Effector memory CD4-positive, alpha-beta T cell (primary cell): ENCODE data around the gene EDNRA.
"Not testable (repeated sequence)": the region's sequence is repeated elsewhere in the genome, so short reads cannot be mapped to it uniquely, and the experiment has no call there.

Source experiments
- DNase-seq, 3 donors: peaks; one replicate each; pipeline ENCODE4 v3.0.0-alpha.2; 2020
- H3K27ac ChIP-seq: 2 replicates; pipeline ENCODE4 v1.7.0; 2013; ENCODE audit warnings: mild to moderate bottlenecking, low read length, moderate library complexity; ENCODE audit not compliant: insufficient read depth, poor library complexity, severe bottlenecking
- H3K27me3 ChIP-seq: replicated peaks from 2 replicates; pipeline ENCODE4 v1.7.0; 2013; ENCODE audit warnings: mild to moderate bottlenecking, low read length; ENCODE audit not compliant: insufficient read depth, control insufficient read depth, poor library complexity, severe bottlenecking
- H3K36me3 ChIP-seq: 2 replicates; pipeline ENCODE4 v1.7.0; 2013; ENCODE audit warnings: mild to moderate bottlenecking, low read length, moderate library complexity; ENCODE audit not compliant: control insufficient read depth, insufficient read depth
- H3K4me1 ChIP-seq: 2 replicates; pipeline ENCODE4 v1.7.0; 2013; ENCODE audit warnings: low read length, mild to moderate bottlenecking; ENCODE audit not compliant: control insufficient read depth, insufficient read depth, poor library complexity, severe bottlenecking
- H3K4me3 ChIP-seq: 2 replicates; pipeline ENCODE4 v1.7.0; 2013; ENCODE audit warnings: low read length, low read depth, mild to moderate bottlenecking; ENCODE audit not compliant: insufficient read depth, poor library complexity, severe bottlenecking
- H3K9me3 ChIP-seq: 2 replicates; pipeline ENCODE4 v1.7.0; 2013; ENCODE audit warnings: mild to moderate bottlenecking, low read length, moderate library complexity; ENCODE audit not compliant: control insufficient read depth
- total RNA-seq, 3 donors: gene quantifications; one replicate each; lab custom pipeline; 2026; lab: John Stamatoyannopoulos, UW

Gene EDNRA
- 0 reads per million in 3 donors for total RNA-seq

DNA sequence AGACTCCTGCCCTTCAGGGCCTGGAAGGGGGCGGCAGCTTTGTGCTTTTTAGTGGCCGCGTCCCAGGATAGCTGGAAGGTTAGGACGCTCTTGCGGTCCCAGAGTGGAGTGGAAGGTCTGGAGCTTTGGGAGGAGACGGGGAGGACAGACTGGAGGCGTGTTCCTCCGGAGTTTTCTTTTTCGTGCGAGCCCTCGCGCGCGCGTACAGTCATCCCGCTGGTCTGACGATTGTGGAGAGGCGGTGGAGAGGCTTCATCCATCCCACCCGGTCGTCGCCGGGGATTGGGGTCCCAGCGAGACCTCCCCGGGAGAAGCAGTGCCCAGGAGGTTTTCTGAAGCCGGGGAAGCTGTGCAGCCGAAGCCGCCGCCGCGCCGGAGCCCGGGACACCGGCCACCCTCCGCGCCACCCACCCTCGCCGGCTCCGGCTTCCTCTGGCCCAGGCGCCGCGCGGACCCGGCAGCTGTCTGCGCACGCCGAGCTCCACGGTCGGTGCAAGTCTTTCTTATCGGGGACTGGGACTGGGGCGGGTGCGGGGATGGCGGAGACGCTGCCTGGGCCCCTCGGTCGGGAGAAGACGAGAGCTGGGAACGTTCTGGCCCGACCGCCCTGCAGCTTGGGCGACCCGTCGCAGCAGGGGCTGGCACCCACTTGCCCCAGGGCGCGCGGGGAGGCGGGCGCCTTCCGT, at the start of gene EDNRA:
EDNRA (plus strand) TSS at position 207 of the 686 bp plus-strand sequence. CDS start 4,585 bp downstream, outside the sequence.
- H3K4me1 ChIP-seq, result no peaks in the 10 kb centered on the region
- DNase-seq, result no peak
- no peaks in the 10 kb centered on the region for H3K36me3 ChIP-seq
- H3K27me3 ChIP-seq, result no peaks in the 10 kb centered on the region
- no peak within 1 kb of the TSS for H3K27ac ChIP-seq
- H3K4me3 ChIP-seq, result no peak within 1 kb of the TSS
- H3K9me3 ChIP-seq, result no peaks in the 10 kb centered on the region

DNA sequence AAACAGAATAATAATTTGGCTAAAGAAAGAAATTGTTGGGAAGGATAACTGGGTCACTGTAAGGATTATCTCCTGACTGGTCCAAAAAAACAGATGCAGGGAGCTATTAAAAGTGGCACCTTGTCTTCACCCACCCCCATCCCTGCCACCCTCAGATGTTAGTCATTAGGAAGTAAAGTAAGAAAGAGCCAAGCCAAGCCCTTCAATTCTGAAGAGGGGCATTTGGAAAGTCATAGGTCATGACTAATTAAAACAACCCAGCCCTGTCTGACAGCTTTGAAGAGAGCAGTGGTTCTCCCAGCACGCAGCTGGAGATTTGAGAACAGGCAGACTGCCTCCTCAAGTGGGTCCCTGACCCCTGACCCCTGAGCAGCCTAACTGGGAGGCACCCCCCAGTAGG, 46.5 kb upstream of the EDNRA start:
- DNase-seq, H3K4me1 ChIP-seq, H3K27me3 ChIP-seq, H3K4me3 ChIP-seq, H3K9me3 ChIP-seq, H3K27ac ChIP-seq, H3K36me3 ChIP-seq: not testable (repeated sequence)

DNA sequence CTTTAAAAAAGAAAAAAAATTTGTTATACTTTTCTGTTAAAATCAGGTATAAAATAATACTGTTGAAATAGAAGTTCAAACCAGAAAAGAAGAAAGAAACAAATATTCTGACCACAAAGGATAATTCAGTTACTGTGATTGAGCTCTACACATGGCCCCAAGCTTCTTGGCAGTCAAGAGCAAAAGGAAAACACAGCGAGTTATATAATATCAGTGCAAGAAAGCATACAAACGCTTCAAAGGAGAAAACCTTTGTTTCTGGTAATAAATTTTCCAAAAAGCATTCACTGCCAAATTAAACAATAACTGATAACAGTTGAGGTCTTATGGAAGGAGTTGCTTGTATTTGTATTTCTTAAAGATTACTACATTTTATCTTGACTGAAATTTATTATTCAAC, 40.5 kb upstream of the EDNRA start:
- Histone ChIP-seq H3K27me3 (no peaks in the 10 kb centered on the region), H3K4me1 (no peaks in the 10 kb centered on the region), H3K9me3 (no peaks in the 10 kb centered on the region), H3K27ac (no peak overlapping the region), H3K36me3 (no peaks in the 10 kb centered on the region), H3K4me3 (no peak overlapping the region)
- no peak for DNase-seq

DNA sequence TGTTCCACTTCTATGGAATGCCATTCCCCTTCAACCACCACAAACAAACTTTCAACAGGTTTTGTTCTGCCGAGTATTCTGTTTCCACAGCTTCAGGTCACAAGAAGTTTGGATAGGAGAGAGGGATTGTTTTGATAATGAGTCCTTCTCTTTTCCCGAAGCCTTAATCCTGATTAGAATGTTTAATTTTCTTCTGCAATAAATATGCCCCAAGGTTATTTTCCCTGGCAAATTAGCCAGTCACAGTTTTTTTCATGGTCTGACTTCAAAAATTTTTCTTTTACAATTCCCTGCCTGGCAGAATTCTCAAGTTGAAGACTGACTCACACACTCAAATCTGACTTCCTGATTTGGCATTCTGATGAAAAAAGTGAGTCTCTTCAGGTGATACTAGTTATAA, 33.1 kb upstream of the EDNRA start:
- no peaks in the 10 kb centered on the region for H3K27me3 ChIP-seq
- H3K4me1 ChIP-seq, result no peaks in the 10 kb centered on the region
- H3K36me3 ChIP-seq, result no peaks in the 10 kb centered on the region
- H3K27ac ChIP-seq, result no peak overlapping the region
- no peak overlapping the region for H3K4me3 ChIP-seq
- no peaks in the 10 kb centered on the region for H3K9me3 ChIP-seq
- DNase-seq, result no peak

DNA sequence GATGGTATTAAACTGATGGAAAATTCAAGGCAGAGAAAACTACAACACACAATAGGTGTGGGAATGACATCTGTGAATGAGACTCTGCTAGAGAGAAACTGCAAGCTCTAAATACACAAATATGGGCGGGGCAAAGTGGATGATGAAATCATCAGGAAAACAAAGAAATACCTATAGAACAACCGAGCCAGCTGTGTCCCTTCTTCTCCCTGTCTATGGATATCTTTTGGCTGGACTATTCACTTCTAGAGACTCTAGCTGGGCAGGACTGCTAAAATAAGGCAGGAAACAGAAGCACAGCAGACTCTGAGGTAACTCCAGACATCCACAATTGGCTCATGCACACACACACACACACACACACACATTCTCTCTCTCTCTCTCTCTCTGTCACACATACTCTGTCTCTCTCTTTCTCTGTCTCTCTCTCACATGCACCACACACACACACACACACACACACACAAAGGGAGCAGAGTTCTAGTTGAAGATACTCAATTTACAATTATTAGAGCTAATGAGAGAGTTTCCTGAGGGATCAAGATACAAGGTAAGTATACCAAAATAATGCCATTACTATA, 27.2 kb upstream of the EDNRA start:
- Histone ChIP-seq H3K4me3 (no peak overlapping the region), H3K27ac (no peak overlapping the region), H3K36me3 (no peaks in the 10 kb centered on the region), H3K9me3 (no peaks in the 10 kb centered on the region), H3K27me3 (no peaks in the 10 kb centered on the region), H3K4me1 (no peaks in the 10 kb centered on the region)
- DNase-seq, result no peak

DNA sequence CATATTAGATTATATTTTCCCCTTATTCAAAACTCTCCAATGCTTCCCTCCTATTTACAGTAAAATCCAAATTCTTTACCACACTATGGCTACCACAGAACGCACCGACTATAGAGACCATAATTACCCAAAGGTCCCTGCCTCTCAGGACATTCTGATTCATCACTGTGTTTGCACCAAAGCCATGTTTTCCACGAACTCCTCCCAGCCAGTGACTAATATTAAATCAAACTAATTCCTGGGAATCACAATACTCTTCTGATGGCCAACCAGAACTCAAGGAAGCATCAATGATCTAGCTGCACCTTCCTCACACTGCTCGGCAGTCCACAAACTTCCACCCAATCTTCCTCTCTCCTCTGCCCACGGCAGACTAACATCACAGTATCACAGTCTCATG, 24.2 kb upstream of the EDNRA start:
- H3K4me1 ChIP-seq, result no peaks in the 10 kb centered on the region
- H3K4me3 ChIP-seq, result no peak overlapping the region
- no peaks in the 10 kb centered on the region for H3K9me3 ChIP-seq
- DNase-seq, result no peak
- no peak overlapping the region for H3K27ac ChIP-seq
- H3K27me3 ChIP-seq, result no peaks in the 10 kb centered on the region
- H3K36me3 ChIP-seq, result no peaks in the 10 kb centered on the region

DNA sequence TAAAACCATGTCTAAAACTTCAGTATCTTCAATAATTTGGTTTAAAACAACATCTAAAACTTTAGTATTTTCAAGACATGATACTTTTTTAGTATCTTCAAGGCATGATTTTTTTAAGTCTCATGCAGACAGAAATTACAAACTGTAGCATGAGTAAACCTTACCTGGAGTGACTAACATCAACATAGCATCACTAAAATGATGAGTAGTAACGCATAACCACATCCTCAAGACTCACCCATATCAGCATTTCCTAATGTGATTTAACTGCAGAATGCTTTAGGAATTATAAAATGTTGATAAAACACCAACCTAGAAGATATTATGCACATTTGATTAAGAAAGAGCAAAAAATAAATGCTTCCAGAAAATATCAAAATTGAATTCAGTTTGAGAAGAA, 19.7 kb upstream of the EDNRA start:
- DNase-seq, result no peak
- no peaks in the 10 kb centered on the region for H3K36me3 ChIP-seq
- no peak overlapping the region for H3K4me3 ChIP-seq
- no peaks in the 10 kb centered on the region for H3K9me3 ChIP-seq
- no peaks in the 10 kb centered on the region for H3K4me1 ChIP-seq
- no peak overlapping the region for H3K27ac ChIP-seq
- no peaks in the 10 kb centered on the region for H3K27me3 ChIP-seq

DNA sequence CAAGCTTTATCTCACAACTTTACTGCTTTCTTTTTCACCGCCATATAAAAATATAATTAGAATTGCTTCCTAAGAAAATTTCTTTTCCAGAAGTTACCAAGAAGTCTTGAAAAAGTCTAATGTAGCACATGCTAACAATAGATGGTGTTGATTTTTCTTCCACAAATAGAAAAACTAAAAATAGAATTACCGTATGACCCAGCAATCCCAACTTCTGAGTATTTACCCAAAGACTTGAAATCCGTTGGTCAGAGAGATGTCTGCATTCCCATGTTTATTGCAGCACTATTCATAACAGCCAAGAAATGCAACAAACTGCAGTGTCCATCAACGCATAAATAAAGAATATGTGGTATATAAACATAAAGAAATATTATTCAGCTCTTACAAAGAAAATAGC, 17.8 kb upstream of the EDNRA start:
- H3K4me1 ChIP-seq, result no peaks in the 10 kb centered on the region
- H3K27me3 ChIP-seq, result no peaks in the 10 kb centered on the region
- H3K27ac ChIP-seq, result no peak overlapping the region
- no peak overlapping the region for H3K4me3 ChIP-seq
- no peak for DNase-seq
- H3K36me3 ChIP-seq, result no peaks in the 10 kb centered on the region
- no peaks in the 10 kb centered on the region for H3K9me3 ChIP-seq

DNA sequence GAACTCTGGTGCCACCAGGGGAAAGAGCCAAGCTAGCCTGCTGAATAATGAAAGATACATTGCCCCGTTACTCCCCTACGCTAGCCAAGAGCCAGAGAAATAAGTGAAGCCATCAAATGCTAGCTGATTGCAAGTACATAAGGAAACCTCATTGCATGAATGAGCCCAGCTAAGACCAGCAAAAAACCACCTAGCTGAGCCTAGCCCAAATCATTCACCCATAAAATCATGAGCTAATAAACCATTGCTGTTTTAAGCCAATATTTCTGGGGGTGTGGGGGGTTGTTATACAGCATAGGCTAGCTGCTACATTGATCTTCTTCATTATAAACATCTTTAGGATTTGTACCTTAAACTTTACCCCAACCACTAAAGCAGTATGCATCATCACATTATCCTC, 15.4 kb upstream of the EDNRA start:
- no peak for DNase-seq
- Histone ChIP-seq H3K27ac (no peak overlapping the region), H3K4me1 (no peaks in the 10 kb centered on the region), H3K9me3 (no peaks in the 10 kb centered on the region), H3K27me3 (no peaks in the 10 kb centered on the region), H3K4me3 (no peak overlapping the region), H3K36me3 (no peaks in the 10 kb centered on the region)

DNA sequence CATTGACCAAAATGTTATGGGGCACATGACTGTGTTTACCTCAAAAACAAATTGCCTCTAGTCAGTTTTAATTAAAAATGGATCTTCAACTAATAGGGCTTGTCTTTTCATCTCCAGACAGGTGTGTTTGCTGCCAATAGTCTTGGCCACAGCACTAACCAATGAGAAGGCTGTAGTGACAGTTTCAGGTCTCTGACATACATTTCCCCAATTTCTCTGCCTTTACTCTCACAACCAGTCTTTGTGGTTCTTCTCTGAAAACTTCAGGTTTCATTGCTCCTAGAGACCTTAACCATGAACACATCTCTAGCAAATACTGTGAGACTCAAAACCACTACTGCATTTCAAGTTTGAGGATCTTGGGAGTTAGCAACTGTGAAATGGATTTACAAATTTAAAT, 3.5 kb upstream of the EDNRA start:
- Histone ChIP-seq H3K9me3 (no peaks in the 10 kb centered on the region), H3K27me3 (no peaks in the 10 kb centered on the region), H3K36me3 (no peaks in the 10 kb centered on the region), H3K27ac (no peak overlapping the region), H3K4me3 (no peak overlapping the region), H3K4me1 (no peaks in the 10 kb centered on the region)
- no peak for DNase-seq
